ENCODE data around the gene MYO5A. TPM values are rescaled to one million over a fixed set of nuclear protein-coding genes. Genes with fewer than 3 reads are reported as not detected.

The MYO5A gene
- total RNA-seq, 1 experiment from 2014 or later: 17.6 TPM

DNA sequence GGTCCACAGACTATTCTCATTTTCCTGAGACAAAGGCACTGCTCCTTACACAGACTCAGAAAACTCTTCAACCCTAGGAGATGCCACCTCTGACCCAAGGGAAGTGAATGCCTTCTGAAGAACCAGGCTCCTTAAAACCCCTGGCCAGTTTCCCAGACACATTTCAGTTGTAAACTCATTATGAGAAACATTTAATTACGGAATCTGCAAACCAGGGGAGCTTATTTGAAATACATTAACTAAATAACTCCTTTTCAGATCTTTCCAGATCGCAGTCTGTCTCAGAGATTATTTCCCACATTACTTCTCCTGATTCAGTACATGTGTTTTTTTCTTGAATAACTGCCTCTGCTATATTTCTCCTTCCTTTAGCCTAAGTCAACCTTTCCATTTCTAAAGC, 17.6 kb downstream of the MYO5A start:
- TF ChIP-seq ZFX (IDR thresholded peaks at IDR 0.05) (no peak), FOSL1 (IDR thresholded peaks at IDR 0.05; ENCODE audit: low read depth) (no peak), EZH2phosphoT487 (IDR thresholded peaks at IDR 0.05; ENCODE audit: borderline replicate concordance) (no peak), POLR2AphosphoS5 (IDR thresholded peaks at IDR 0.05; ENCODE audit: low read depth, low read length) (no peak), ZBTB33 (IDR thresholded peaks at IDR 0.05; ENCODE audit: extremely low read depth, insufficient replicate concordance, low read length) (no peak), SRF (IDR thresholded peaks at IDR 0.05; ENCODE audit: low read depth) (no peak), ZNF274 (IDR thresholded peaks at IDR 0.05; ENCODE audit: low read depth, low read length) (no peak), SIN3A (IDR thresholded peaks at IDR 0.05; ENCODE audit: low read depth) (no peak), YY1 (IDR thresholded peaks at IDR 0.05; ENCODE audit: extremely low read depth, insufficient replicate concordance, low read depth, low read length) (no peak), EZH2 (IDR thresholded peaks at IDR 0.05) (no peak), JUND (IDR thresholded peaks at IDR 0.05) (no peak), EGR1 (IDR thresholded peaks at IDR 0.05; ENCODE audit: low read depth) (no peak)
- TF ChIP-seq, protein P1, sequence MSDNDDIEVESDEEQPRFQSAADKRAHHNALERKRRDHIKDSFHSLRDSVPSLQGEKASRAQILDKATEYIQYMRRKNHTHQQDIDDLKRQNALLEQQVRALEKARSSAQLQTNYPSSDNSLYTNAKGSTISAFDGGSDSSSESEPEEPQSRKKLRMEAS (IDR thresholded peaks at IDR 0.05): no peak
- TF ChIP-seq, protein P2, sequence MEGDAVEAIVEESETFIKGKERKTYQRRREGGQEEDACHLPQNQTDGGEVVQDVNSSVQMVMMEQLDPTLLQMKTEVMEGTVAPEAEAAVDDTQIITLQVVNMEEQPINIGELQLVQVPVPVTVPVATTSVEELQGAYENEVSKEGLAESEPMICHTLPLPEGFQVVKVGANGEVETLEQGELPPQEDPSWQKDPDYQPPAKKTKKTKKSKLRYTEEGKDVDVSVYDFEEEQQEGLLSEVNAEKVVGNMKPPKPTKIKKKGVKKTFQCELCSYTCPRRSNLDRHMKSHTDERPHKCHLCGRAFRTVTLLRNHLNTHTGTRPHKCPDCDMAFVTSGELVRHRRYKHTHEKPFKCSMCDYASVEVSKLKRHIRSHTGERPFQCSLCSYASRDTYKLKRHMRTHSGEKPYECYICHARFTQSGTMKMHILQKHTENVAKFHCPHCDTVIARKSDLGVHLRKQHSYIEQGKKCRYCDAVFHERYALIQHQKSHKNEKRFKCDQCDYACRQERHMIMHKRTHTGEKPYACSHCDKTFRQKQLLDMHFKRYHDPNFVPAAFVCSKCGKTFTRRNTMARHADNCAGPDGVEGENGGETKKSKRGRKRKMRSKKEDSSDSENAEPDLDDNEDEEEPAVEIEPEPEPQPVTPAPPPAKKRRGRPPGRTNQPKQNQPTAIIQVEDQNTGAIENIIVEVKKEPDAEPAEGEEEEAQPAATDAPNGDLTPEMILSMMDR (IDR thresholded peaks at IDR 0.05 in 2 of 3, conservative IDR thresholded peaks at IDR 0.05 in 1 of 3; ENCODE audit: borderline replicate concordance in 1 of 3, insufficient read depth in 1 of 3, low read depth in 2 of 3, low read length in 2 of 3): no peak
- no TSS peak for BruUV-seq (replicated peaks)
- RAD21 ChIA-PET (ENCODE audit: low non-redundant PET in 1 of 2, low total read pairs in 2 of 2, uncharacterized antibody in 2 of 2, unreplicated experiment in 2 of 2): no interaction called here

More for the DNA sequence above, 17.6 kb downstream of the MYO5A start:
- no peak overlapping the region for H3K27ac ChIP-seq (ENCODE audit: low read depth, low read length)
- POLR2A ChIA-PET: no interaction called here
- no peaks in the 10 kb centered on the region for H3K9me2 ChIP-seq (ENCODE audit: insufficient read depth)
- CTCF ChIA-PET: no interaction called here
- H4K20me1 ChIP-seq (ENCODE audit: insufficient read depth): no peaks in the 10 kb centered on the region
- intact Hi-C loops (cut with micrococcal nuclease): no loop called here
- H3K9me3 ChIP-seq (ENCODE audit: control insufficient read depth in 1 of 2, insufficient read depth in 1 of 2, low read depth in 1 of 2, low read length in 2 of 2): no peaks in the 10 kb centered on the region
- H3K36me3 ChIP-seq (ENCODE audit: control insufficient read depth in 1 of 2, insufficient read depth in 2 of 2, low read length in 2 of 2): no peaks in the 10 kb centered on the region
- ATAC-seq (no peak), DNase-seq (ENCODE audit: low read depth, low spot score) (no peak)
- no peak overlapping the region for H3K4me2 ChIP-seq (ENCODE audit: low read length)
- H3K4me3 ChIP-seq (replicated peaks in 1 of 2; ENCODE audit: low read depth in 1 of 2, low read length in 2 of 2): no peak overlapping the region
- no peak overlapping the region for H2AFZ ChIP-seq (ENCODE audit: low read depth, low read length, poor library complexity, severe bottlenecking)
- no peaks in the 10 kb centered on the region for H3K27me3 ChIP-seq (ENCODE audit: insufficient read depth, low read length)
- no peaks in the 10 kb centered on the region; the same call in 1 of the 2 replicates for H3K79me2 ChIP-seq (ENCODE audit: insufficient read depth, low read length)
- H3K4me1 ChIP-seq (ENCODE audit: control insufficient read depth in 1 of 2, insufficient read depth in 2 of 2, low read length in 2 of 2): no peaks in the 10 kb centered on the region
- no peak overlapping the region for H3K9ac ChIP-seq (ENCODE audit: low read length)

Measured in HCT116 (cell line).